IMR-90 (cell line): Measurements from ENCODE around the gene EPHB1.

ENCODE experiments used
- CEBPB ChIP-seq: IDR thresholded peaks from 2 replicates; pipeline ENCODE4 v1.6.1; 2012; ENCODE audit warnings: low read depth, low read length, improper control_type of control experiment
- MAZ ChIP-seq: IDR thresholded peaks from 2 replicates; pipeline ENCODE4 v1.6.1; 2012; ENCODE audit warnings: low read depth, mild to moderate bottlenecking, low read length, improper control_type of control experiment, moderate library complexity, borderline replicate concordance
- POLR2A ChIP-seq: IDR thresholded peaks from 2 replicates; pipeline ENCODE4 v1.6.1; 2012; ENCODE audit warnings: mild to moderate bottlenecking, low read depth, low read length
- RAD21 ChIP-seq: IDR thresholded peaks from 2 replicates; pipeline ENCODE4 v1.6.1; 2012; ENCODE audit warnings: low read length, improper control_type of control experiment
- RFX5 ChIP-seq: IDR thresholded peaks from 2 replicates; pipeline ENCODE4 v1.8.0; 2012; ENCODE audit warnings: low read depth, mild to moderate bottlenecking, low read length, moderate library complexity
- TF ChIP-seq, protein P1 (sequence below): conservative IDR thresholded peaks from 2 replicates; pipeline ENCODE4 v1.5.1; 2012; ENCODE audit warnings: mild to moderate bottlenecking, low read depth, low read length, improper control_type of control experiment
- TF ChIP-seq, protein P2 (sequence below): fragments of 150-350 bp; IDR thresholded peaks from 2 replicates; pipeline ENCODE4 v1.6.1; 2017; ENCODE audit warnings: mild to moderate bottlenecking, antibody characterized with exemption, low read length, low read depth

DNA sequence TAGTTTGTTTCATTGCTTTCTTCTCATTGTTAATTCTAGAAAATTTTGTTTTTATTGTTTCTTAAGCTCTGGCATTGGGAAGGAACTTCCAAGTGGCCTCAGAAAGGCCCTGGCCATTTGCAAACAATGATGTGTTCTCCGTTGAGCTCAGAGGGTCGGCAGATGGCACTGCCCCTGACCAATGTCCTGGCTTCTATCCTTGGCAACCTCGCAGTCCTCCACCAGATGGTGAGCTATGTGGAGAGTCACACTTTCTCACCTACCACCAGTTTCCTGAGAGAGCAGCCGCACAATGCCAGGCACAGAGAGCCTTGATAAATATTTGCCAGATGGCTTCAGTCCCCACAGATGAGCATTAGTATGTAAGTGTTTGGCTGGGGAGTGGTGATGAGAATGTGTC is 343.7 kb downstream of the EPHB1 start:
- TF ChIP-seq, protein P1, sequence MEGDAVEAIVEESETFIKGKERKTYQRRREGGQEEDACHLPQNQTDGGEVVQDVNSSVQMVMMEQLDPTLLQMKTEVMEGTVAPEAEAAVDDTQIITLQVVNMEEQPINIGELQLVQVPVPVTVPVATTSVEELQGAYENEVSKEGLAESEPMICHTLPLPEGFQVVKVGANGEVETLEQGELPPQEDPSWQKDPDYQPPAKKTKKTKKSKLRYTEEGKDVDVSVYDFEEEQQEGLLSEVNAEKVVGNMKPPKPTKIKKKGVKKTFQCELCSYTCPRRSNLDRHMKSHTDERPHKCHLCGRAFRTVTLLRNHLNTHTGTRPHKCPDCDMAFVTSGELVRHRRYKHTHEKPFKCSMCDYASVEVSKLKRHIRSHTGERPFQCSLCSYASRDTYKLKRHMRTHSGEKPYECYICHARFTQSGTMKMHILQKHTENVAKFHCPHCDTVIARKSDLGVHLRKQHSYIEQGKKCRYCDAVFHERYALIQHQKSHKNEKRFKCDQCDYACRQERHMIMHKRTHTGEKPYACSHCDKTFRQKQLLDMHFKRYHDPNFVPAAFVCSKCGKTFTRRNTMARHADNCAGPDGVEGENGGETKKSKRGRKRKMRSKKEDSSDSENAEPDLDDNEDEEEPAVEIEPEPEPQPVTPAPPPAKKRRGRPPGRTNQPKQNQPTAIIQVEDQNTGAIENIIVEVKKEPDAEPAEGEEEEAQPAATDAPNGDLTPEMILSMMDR, result no peak
- TF ChIP-seq MAZ (no peak), POLR2A (no peak), RFX5 (no peak), RAD21 (no peak), CEBPB (no peak)
- TF ChIP-seq, protein P2, sequence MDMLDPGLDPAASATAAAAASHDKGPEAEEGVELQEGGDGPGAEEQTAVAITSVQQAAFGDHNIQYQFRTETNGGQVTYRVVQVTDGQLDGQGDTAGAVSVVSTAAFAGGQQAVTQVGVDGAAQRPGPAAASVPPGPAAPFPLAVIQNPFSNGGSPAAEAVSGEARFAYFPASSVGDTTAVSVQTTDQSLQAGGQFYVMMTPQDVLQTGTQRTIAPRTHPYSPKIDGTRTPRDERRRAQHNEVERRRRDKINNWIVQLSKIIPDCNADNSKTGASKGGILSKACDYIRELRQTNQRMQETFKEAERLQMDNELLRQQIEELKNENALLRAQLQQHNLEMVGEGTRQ, result no peak
